Measurements from ENCODE around the gene SSTR4.
"Not testable (repeated sequence)": the region's sequence is repeated elsewhere in the genome, so short reads cannot be mapped to it uniquely, and the experiment has no call there.

SSTR4 gene, protein sequence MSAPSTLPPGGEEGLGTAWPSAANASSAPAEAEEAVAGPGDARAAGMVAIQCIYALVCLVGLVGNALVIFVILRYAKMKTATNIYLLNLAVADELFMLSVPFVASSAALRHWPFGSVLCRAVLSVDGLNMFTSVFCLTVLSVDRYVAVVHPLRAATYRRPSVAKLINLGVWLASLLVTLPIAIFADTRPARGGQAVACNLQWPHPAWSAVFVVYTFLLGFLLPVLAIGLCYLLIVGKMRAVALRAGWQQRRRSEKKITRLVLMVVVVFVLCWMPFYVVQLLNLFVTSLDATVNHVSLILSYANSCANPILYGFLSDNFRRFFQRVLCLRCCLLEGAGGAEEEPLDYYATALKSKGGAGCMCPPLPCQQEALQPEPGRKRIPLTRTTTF

DNA sequence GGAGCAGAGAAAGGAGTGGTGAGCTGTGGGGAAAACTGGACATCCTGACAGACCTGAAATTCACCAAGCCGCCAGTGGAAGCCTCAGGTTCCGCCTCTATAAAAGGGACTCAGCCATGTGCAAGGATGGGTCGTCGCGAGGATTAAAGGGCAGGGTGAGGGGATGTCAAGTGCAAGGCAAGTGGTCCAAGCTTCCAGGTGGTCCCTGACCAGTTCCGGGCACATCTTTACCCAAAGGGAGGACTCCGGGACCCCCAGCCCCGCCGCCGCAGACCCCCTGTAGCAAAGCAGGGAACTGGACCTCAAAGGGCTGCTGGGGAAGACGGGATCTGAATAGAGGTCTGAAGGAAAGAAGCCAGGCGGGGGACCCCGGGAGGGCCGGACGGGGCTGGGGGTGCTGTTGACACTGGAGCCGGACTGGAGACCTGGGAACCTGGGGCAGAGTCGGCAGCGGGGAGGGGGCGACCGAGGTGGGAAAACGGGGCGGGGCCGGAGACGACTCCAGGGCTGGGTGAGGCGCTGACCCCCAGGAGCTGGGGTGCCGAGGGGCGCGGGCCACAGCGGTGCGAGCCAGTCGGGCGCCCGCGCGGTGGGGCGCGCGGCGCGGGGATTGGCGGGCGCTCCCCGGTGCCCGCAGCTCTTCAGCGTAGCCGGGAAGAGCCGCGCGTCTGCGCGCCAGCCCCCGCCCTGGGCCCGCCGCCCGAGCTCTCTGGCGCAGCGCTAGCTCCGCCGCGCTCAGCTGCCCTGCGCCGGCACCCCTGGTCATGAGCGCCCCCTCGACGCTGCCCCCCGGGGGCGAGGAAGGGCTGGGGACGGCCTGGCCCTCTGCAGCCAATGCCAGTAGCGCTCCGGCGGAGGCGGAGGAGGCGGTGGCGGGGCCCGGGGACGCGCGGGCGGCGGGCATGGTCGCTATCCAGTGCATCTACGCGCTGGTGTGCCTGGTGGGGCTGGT is at the start of gene SSTR4:
SSTR4 (plus strand) TSS at position 592 of the 951 bp plus-strand sequence; CDS start at position 764, 172 bp downstream.
- no peak for DNase-seq

- no peak for DNase-seq
Measured at GRCh38 chr20:22986601-22987000, 48.5 kb upstream of the SSTR4 start.

DNA sequence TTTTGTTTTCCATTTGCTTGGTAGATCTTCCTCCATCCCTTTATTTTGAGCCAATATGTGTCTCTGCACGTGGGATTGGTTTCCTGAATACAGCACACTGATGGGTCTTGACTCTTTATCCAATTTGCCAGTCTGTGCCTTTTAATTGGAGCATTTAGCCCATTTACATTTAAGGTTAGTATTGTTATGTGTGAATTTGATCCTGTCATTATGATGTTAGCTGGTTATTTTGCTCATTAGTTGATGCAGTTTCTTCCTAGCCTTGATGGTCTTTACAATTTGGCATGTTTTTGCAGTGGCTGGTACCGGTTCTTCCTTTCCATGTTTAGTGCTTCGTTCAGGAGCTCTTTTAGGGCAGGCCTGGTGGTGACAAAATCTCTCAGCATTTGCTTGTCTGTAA is 43.7 kb upstream of the SSTR4 start:
- DNase-seq: not testable (repeated sequence)

DNA sequence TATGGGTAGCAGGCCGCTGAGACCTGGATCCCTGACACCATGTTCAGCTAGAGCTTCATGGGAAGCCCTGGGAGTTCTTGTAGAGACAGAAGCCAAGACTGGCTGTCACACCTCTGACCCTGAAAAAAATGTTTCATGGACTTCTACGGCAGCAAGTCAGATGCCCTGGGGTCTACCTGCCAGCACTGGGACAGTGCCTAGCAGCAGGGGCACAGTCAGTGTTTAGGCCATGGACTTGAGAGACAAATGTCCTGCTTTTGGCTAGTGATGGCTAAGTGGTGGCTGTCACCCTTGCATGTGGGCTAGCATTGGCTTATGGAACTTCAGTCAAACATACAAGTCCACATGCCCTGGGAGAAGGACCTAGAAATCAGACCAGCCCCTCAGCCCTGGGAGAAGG is 41.3 kb upstream of the SSTR4 start:
- DNase-seq: no peak

GRCh38 chr20:22995923-22996322 is 39.2 kb upstream of the SSTR4 start:
- no peak for DNase-seq

DNA sequence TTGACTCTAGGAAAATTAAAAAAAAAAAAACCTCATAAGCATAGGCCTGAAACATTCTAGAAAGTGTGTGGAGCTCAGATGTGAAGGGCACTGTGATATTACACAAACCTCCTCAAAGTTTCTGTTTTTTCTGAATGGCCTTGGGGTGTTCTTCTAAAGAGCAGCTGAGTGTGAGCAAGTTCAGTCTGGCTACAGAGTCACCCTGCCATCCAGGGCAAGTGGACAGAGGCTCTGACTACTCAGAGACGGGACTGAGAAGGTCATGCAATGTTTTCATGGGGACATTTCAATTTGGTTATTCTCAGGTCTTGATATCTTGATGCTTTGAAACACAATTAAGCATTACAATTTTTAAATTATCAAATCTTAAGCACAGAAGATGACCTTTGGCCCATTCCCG is 36.6 kb upstream of the SSTR4 start:
- DNase-seq: no peak

DNA sequence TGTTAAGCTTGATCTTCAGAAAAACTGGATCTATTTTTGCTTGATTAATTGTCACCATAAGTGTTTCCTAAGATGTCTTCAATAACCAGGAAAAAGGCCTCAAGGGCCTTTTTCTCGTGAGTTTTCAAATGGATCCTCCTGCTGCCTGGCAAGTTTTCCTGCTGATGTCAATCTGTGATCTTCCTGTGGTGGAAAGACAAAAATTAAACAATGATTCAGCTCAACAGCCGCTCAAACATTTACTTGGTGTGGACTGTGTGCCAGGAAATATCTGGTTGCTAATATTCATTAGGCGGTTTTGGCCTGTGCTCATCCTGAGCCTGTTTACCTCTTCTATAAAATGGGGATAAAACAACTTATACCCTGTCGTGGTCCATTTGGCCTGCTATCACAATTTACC is 35.4 kb upstream of the SSTR4 start:
- DNase-seq: no peak

DNA sequence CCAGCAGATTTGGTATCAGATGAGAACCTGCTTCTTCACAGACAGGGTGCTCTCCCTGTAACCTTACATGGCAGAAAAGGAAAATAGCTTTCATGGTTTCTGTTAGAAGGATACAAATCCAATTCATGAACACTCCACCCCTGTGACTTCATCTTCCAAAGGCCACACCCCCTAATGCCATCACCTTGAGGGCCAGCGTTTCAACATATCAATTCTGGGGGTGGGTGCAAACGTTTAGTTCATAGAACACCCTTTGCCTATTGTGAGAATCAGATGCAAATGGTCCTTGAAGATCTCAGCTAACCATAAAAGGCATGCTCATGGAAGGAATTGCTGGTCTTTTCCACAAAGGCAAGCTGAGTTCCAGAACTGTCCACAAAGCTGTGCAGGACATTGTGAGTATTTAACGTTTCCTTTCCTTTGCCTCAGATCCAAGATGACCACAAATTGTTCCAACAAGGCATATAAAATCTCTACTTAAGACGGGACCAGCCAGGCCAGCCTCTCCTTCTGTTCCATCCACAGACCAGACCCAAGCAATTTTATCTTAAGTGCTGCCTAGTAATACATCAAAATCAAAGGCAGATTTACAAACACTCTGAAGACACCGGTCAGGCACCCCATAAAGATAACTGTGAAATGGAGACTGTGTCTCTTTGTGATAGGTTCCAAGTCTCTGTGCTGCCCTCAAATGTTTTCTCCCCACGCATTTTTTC is 34.7 kb upstream of the SSTR4 start:
- no peak for DNase-seq

- DNase-seq: no peak
Measured at GRCh38 chr20:23002276-23002675, 32.8 kb upstream of the SSTR4 start.

GRCh38 chr20:23003077-23003635 is 32.0 kb upstream of the SSTR4 start:
- no peak for DNase-seq

DNA sequence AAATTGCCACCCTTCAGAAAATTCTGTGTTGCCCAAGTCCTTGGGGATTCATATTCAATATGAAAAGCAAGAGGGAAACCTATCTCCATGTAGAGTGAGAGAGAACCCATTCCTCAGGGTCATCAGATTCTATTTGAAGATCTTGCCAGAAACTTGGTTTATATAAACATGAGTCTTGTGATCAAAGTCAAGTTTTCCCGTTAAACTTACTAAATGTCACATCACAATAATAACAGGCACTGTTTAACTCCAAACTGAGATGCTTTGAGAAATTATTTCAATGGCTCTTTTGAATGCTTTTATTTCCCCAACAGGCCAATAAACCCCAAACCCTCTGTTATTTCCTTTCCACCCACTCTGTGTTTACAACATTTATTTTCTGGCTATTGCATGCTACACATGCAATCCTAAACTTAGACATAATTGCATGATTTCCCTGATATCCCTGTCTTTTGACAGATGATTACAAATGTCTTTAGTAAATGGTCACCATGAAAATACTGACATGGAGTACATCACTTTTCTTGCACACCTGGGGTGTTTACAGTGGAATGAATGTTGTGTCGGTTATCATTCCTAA is 31.1 kb upstream of the SSTR4 start:
- no peak for DNase-seq

DNA sequence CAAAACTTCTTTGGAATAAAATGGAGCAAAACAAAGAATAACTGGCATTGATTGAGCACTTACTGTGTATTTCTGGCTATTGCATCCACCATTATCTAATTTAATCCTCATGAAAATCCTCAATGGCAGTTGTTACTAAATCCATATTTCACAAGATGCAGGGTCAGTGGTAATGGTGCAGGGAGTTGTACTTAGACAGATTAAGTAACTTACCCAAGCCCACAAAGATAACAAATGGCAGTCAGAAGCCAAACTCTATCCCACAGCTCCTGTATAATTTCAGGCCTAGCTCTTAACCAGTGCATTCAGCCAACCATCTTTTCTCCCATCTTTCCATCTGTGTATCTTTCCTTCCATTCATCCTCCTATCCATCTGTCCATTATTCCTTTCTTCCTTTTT is 29.3 kb upstream of the SSTR4 start:
- no peak for DNase-seq

DNA sequence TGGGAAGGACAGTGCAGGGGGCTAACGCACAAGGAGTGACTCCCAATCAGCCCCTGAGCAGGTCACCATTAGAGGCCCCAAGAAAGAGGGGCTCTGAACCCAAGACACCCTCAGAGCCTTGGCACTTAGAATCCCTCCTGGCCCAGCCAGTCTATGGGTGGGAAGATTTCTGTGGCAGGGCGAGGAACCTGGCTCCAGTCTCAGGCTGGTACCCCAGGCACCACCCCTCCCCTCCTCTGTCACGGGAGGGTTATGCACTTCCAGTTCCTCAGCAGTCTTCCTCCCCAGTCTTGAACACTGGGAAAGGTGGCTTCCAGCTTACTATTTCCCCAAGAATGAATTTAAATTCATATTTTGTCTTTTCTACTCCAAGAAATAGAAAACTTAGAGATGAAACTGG is 27.6 kb upstream of the SSTR4 start:
- DNase-seq: no peak

DNA sequence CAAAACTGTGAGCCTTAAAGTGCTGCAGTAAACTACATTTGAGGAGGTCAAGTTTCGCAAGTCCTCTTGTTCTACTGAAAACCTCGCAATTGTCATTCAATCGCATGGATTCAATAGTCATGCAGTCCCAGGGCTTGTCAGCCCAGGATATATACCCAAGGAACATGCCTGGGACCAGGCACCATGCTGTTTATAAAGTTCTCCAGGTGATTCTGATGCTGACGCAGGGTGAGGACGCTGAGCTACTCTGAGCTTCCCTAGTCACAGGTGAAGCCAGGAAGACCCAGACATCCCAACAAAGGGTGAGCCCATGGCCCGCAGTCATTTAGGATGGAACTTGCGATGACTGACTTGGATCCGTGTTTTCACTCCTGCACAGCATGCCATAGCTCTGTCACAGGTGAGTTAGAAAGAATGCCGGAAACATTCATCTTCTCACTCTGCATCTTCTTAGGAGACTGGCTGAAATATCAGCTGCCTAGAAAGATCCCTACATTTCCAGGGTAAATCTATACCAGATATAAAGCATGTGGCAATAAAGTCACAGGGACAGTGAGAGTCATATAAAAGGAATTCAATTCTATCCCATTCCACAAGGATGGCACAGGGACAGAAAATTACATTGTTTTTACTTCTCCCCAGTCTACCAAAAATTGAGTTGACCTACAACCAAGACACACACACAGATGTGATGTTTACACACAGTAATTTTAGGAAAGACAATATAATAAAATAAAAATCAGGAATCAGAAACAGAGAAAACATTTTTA is 27.0 kb upstream of the SSTR4 start:
- no peak for DNase-seq

GRCh38 chr20:23008667-23009066 is 26.4 kb upstream of the SSTR4 start:
- DNase-seq: no peak

DNA sequence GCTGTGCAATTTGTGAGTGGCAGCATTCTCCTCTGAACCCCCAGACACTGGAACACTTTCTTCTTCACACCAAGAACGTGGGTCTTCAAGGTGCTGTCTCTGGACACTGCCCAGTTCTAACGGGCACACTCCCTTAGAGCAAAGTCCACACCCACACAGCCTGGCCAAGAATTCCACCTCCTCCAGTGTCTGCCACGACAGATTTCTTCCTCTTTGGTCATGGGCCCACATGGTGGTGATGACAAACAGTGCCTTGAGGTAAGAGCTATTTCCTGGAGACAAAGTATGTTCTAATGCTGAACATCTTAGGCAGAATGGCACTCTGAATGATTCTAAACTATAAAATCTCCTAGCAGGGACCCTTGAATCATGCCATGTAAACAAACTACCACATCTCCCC is 25.5 kb upstream of the SSTR4 start:
- no peak for DNase-seq

DNA sequence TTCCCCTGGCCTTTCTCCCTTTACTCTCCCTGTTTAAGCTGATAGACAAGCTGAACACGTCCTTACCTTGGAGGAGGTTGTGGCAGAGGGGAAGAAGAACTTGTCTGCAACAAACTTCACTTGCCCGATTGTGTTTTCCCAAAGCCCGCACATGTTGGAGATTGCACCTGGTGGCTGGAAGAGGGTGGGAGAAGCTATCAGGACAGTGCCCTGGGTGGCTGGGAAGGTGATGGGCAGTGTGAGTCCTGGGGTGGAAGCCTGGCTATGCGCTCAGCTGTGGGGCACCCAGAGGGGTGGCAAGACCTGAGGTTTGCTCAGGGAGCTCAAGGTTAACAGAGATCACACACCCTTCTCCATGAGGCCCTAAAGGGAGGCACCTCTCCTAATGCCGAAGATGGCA is 25.0 kb upstream of the SSTR4 start:
- DNase-seq: no peak

- DNase-seq: no peak
Measured at GRCh38 chr20:23011008-23011721, 23.9 kb upstream of the SSTR4 start.

DNA sequence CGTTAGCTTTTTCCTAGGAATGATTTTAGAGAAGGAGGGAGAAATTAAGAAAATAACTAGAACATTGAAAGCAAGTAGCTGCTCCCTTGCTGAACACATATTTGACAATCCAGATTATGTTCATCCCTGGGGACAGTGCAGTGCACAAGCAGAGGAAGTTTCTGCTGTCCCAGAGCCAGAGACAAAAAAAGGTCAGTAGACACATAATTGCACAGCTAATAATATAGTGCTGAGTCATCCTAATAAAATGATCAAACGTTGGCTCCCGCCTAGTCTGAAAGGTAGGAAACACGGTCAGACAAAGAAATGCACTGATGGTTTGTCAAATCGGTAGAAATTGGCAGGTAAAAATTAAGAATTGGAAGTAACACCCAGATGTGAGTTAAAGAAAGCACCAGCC is 21.7 kb upstream of the SSTR4 start:
- DNase-seq: no peak

GRCh38 chr20:23017516-23017915 is 17.6 kb upstream of the SSTR4 start:
- no peak for DNase-seq

GRCh38 chr20:23018432-23018831 is 16.7 kb upstream of the SSTR4 start:
- DNase-seq: no peak

All from NCI-H510A (cell line).